ENCODE measurements around the gene AP4E1.
"Not testable (repeated sequence)": the region's sequence is repeated elsewhere in the genome, so short reads cannot be mapped to it uniquely, and the experiment has no call there.

Gene AP4E1

DNA sequence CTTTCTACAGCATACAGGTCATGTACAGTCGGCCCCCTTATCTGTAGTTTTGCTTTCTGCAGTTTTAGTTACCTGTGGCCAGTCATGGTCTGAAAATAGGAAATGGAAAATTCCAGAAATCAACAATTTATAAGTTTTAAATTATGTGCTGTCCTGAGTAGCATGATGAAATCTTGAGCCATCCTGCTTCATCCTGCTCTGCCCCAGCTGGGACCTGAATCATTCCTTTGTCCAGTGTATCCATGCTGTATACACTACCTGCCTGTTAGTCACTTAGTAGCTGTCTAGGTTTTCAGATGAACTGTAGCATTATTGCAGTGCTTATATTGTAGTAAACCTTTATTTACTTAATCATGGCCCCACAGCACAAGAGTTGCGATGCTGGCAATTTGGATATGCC, 44.8 kb downstream of the AP4E1 start:
- Histone ChIP-seq H3K9me3 (ENCODE audit: control insufficient read depth, low read depth, low read length) (no peaks in the 10 kb centered on the region), H3K27me3 (ENCODE audit: control insufficient read depth, insufficient read depth, low read length) (no peaks in the 10 kb centered on the region), H3K27ac (ENCODE audit: low read length) (no peak overlapping the region), H3K4me3 (ENCODE audit: low read length) (no peak overlapping the region), H3K4me1 (ENCODE audit: control insufficient read depth, low read depth, low read length) (no peaks in the 10 kb centered on the region), H3K36me3 (ENCODE audit: control insufficient read depth, low read depth, low read length) (peaks cover 3% of the 10 kb centered on the region), H3K9ac (ENCODE audit: low read length) (no peak overlapping the region)

GRCh38 chr15:50954837-50955236, 46.4 kb downstream of the AP4E1 start:
- H3K4me3 ChIP-seq (ENCODE audit: low read length); H3K9ac ChIP-seq (ENCODE audit: low read length); H3K27me3 ChIP-seq (ENCODE audit: control insufficient read depth, insufficient read depth, low read length); H3K27ac ChIP-seq (ENCODE audit: low read length); H3K4me1 ChIP-seq (ENCODE audit: control insufficient read depth, low read depth, low read length); H3K9me3 ChIP-seq (ENCODE audit: control insufficient read depth, low read depth, low read length): not testable (repeated sequence)
- H3K36me3 ChIP-seq (ENCODE audit: control insufficient read depth, low read depth, low read length), result peaks cover 18% of the 10 kb centered on the region

GRCh38 chr15:50959717-50960116, 51.2 kb downstream of the AP4E1 start:
- no peaks in the 10 kb centered on the region for H3K9me3 ChIP-seq (ENCODE audit: control insufficient read depth, low read depth, low read length)
- no peak overlapping the region for H3K27ac ChIP-seq (ENCODE audit: low read length)
- H3K4me1 ChIP-seq (ENCODE audit: control insufficient read depth, low read depth, low read length), result no peaks in the 10 kb centered on the region
- H3K9ac ChIP-seq (ENCODE audit: low read length), result no peak overlapping the region
- no peaks in the 10 kb centered on the region for H3K27me3 ChIP-seq (ENCODE audit: control insufficient read depth, insufficient read depth, low read length)
- H3K36me3 ChIP-seq (ENCODE audit: control insufficient read depth, low read depth, low read length), result peaks cover 23% of the 10 kb centered on the region
- no peak overlapping the region for H3K4me3 ChIP-seq (ENCODE audit: low read length)

- Histone ChIP-seq H3K9ac (ENCODE audit: low read length) (no peak overlapping the region), H3K36me3 (ENCODE audit: control insufficient read depth, low read depth, low read length) (peaks cover 12% of the 10 kb centered on the region), H3K27me3 (ENCODE audit: control insufficient read depth, insufficient read depth, low read length) (no peaks in the 10 kb centered on the region), H3K9me3 (ENCODE audit: control insufficient read depth, low read depth, low read length) (no peaks in the 10 kb centered on the region), H3K4me1 (ENCODE audit: control insufficient read depth, low read depth, low read length) (no peaks in the 10 kb centered on the region), H3K27ac (ENCODE audit: low read length) (no peak overlapping the region), H3K4me3 (ENCODE audit: low read length) (no peak overlapping the region)
Measured at GRCh38 chr15:50964075-50964474, 55.6 kb downstream of the AP4E1 start.

DNA sequence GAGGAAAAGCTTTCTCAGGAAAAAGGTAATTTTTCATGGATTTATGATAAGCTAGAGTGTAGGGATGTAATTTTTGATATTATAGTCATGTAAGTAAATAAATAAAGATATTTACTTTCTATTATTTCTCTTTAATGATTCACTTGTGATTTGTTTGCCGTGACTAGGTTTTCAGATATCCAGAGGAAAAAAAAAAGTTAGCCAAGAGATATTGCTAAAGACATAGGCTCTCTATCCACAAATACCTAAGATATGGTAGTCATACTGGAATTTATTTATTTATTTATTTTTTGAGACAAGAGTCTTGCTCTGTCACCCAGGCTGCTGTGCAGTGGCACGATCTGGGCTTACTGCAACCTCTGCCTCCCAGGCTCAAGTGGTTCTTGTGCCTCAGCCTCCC, 59.9 kb downstream of the AP4E1 start:
- H3K4me3 ChIP-seq (ENCODE audit: low read length), result no peak overlapping the region
- peaks cover 10% of the 10 kb centered on the region for H3K36me3 ChIP-seq (ENCODE audit: control insufficient read depth, low read depth, low read length)
- no peaks in the 10 kb centered on the region for H3K4me1 ChIP-seq (ENCODE audit: control insufficient read depth, low read depth, low read length)
- no peak overlapping the region for H3K9ac ChIP-seq (ENCODE audit: low read length)
- H3K27me3 ChIP-seq (ENCODE audit: control insufficient read depth, insufficient read depth, low read length), result no peaks in the 10 kb centered on the region
- H3K9me3 ChIP-seq (ENCODE audit: control insufficient read depth, low read depth, low read length), result no peaks in the 10 kb centered on the region
- no peak overlapping the region for H3K27ac ChIP-seq (ENCODE audit: low read length)

- Histone ChIP-seq H3K27me3 (ENCODE audit: control insufficient read depth, insufficient read depth, low read length) (no peaks in the 10 kb centered on the region), H3K4me3 (ENCODE audit: low read length) (no peak overlapping the region), H3K9me3 (ENCODE audit: control insufficient read depth, low read depth, low read length) (no peaks in the 10 kb centered on the region), H3K36me3 (ENCODE audit: control insufficient read depth, low read depth, low read length) (peaks cover 10% of the 10 kb centered on the region), H3K27ac (ENCODE audit: low read length) (no peak overlapping the region), H3K9ac (ENCODE audit: low read length) (no peak overlapping the region), H3K4me1 (ENCODE audit: control insufficient read depth, low read depth, low read length) (no peaks in the 10 kb centered on the region)
Measured at GRCh38 chr15:50970524-50970923, 62.0 kb downstream of the AP4E1 start.

- Histone ChIP-seq H3K4me1 (ENCODE audit: control insufficient read depth, low read depth, low read length) (no peaks in the 10 kb centered on the region), H3K9ac (ENCODE audit: low read length) (no peak overlapping the region), H3K36me3 (ENCODE audit: control insufficient read depth, low read depth, low read length) (peaks cover 10% of the 10 kb centered on the region), H3K4me3 (ENCODE audit: low read length) (no peak overlapping the region), H3K27me3 (ENCODE audit: control insufficient read depth, insufficient read depth, low read length) (no peaks in the 10 kb centered on the region), H3K27ac (ENCODE audit: low read length) (no peak overlapping the region), H3K9me3 (ENCODE audit: control insufficient read depth, low read depth, low read length) (no peaks in the 10 kb centered on the region)
Measured at GRCh38 chr15:50971115-50971514, 62.6 kb downstream of the AP4E1 start.

GRCh38 chr15:50971542-50971941, 63.1 kb downstream of the AP4E1 start:
- Histone ChIP-seq H3K27me3 (ENCODE audit: control insufficient read depth, insufficient read depth, low read length) (no peaks in the 10 kb centered on the region), H3K9me3 (ENCODE audit: control insufficient read depth, low read depth, low read length) (no peaks in the 10 kb centered on the region), H3K4me1 (ENCODE audit: control insufficient read depth, low read depth, low read length) (no peaks in the 10 kb centered on the region), H3K4me3 (ENCODE audit: low read length) (no peak overlapping the region), H3K36me3 (ENCODE audit: control insufficient read depth, low read depth, low read length) (peaks cover 10% of the 10 kb centered on the region), H3K27ac (ENCODE audit: low read length) (no peak overlapping the region), H3K9ac (ENCODE audit: low read length) (no peak overlapping the region)

DNA sequence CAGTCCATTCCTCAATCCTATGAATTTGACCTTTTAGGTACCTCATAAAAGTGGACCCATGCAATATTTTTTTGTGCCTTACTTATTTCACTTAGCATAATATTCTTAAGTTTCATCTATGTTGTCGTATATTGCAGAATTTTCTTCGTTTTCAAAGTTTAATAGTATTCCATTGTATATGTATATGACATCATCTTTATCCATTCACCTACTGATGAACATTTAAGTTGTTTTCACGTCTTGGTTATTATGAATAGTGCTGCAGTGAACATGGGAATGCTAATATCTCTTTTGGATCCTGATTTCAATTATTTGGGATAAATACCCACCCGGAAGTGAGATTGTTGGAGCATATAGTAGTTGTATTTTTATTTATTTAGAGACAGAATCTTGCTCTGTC, 65.1 kb downstream of the AP4E1 start:
- H3K9ac ChIP-seq (ENCODE audit: low read length), result no peak overlapping the region
- no peaks in the 10 kb centered on the region for H3K9me3 ChIP-seq (ENCODE audit: control insufficient read depth, low read depth, low read length)

DNA sequence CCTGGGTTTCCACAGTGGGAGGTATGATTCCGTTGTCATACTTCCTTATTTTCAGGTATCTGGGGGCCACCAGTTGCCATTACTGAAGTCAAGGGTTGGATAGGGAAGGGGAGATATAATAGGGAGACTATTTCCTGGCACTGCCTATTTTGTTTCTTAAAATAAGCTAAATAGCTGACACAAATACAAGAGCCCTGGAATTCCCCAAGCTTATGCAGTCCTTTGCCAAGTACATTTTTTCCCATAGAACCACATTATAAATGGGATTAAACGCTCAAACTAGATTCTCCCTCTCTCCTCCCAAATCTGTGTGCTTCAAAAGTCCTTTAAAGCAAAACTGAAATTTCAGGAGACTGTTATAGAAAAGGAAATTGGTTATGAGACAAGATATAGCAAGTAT, 68.7 kb downstream of the AP4E1 start:
- H3K36me3 ChIP-seq (ENCODE audit: control insufficient read depth, low read depth, low read length), result no peaks in the 10 kb centered on the region
- H3K4me3 ChIP-seq (ENCODE audit: low read length), result no peak overlapping the region
- H3K27me3 ChIP-seq (ENCODE audit: control insufficient read depth, insufficient read depth, low read length), result no peaks in the 10 kb centered on the region
- no peak overlapping the region for H3K27ac ChIP-seq (ENCODE audit: low read length)
- H3K4me1 ChIP-seq (ENCODE audit: control insufficient read depth, low read depth, low read length), result no peaks in the 10 kb centered on the region
- H3K9ac ChIP-seq (ENCODE audit: low read length), result no peak overlapping the region
- no peaks in the 10 kb centered on the region for H3K9me3 ChIP-seq (ENCODE audit: control insufficient read depth, low read depth, low read length)

More for the DNA sequence above, 65.1 kb downstream of the AP4E1 start:
- peaks cover 10% of the 10 kb centered on the region for H3K36me3 ChIP-seq (ENCODE audit: control insufficient read depth, low read depth, low read length)
- H3K27me3 ChIP-seq (ENCODE audit: control insufficient read depth, insufficient read depth, low read length), result no peaks in the 10 kb centered on the region
- H3K4me1 ChIP-seq (ENCODE audit: control insufficient read depth, low read depth, low read length), result no peaks in the 10 kb centered on the region
- H3K27ac ChIP-seq (ENCODE audit: low read length), result no peak overlapping the region
- no peak overlapping the region for H3K4me3 ChIP-seq (ENCODE audit: low read length)

DNA sequence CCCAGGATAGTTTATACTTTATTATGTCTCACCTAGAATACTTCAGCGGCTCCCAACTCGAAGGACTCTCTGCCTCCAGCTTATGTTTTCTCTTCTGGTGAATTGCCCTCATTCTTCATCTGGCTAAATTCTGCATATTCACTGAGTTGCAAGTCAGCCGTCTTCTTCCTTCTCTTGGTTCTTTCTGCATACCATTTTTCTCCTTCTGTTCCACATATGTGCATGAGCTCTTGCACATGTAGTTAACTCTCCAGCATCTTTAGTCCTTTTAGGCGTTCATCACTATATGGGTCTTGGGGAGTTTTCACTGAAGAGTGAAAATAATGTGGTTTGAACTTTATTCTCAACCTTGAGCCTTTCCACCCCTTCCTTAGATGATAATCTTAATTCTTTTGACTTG, 70.1 kb downstream of the AP4E1 start:
- H3K9me3 ChIP-seq (ENCODE audit: control insufficient read depth, low read depth, low read length), result no peaks in the 10 kb centered on the region
- no peaks in the 10 kb centered on the region for H3K36me3 ChIP-seq (ENCODE audit: control insufficient read depth, low read depth, low read length)
- H3K27ac ChIP-seq (ENCODE audit: low read length), result no peak overlapping the region
- H3K9ac ChIP-seq (ENCODE audit: low read length), result no peak overlapping the region
- no peaks in the 10 kb centered on the region for H3K27me3 ChIP-seq (ENCODE audit: control insufficient read depth, insufficient read depth, low read length)
- no peak overlapping the region for H3K4me3 ChIP-seq (ENCODE audit: low read length)
- H3K4me1 ChIP-seq (ENCODE audit: control insufficient read depth, low read depth, low read length), result no peaks in the 10 kb centered on the region

DNA sequence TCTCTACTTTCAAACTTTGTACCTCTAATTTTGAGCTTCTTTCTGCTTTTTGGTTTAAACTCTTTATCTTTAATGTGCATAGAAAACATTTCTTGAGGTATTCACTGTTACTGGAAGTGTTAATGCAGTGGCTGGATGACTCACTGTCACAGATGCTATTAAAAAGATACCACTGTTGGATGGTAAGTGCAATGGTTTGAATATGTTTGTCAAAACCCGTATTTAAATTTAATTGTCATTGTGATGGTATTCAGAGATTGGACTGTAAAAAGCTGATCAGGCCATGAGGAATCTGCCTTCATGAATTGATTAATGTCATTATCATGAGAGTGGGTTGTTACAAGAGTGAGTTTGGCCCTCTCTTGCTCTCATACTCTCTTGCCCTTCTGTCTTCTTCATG, 70.6 kb downstream of the AP4E1 start:
- no peaks in the 10 kb centered on the region for H3K9me3 ChIP-seq (ENCODE audit: control insufficient read depth, low read depth, low read length)
- no peak overlapping the region for H3K4me3 ChIP-seq (ENCODE audit: low read length)
- H3K27me3 ChIP-seq (ENCODE audit: control insufficient read depth, insufficient read depth, low read length), result no peaks in the 10 kb centered on the region
- no peaks in the 10 kb centered on the region for H3K4me1 ChIP-seq (ENCODE audit: control insufficient read depth, low read depth, low read length)
- no peak overlapping the region for H3K9ac ChIP-seq (ENCODE audit: low read length)
- H3K27ac ChIP-seq (ENCODE audit: low read length), result no peak overlapping the region
- no peaks in the 10 kb centered on the region for H3K36me3 ChIP-seq (ENCODE audit: control insufficient read depth, low read depth, low read length)

All from iPS-18a (cell line).